ENCODE data around the gene PMPCA.
"Not testable (repeated sequence)": the region's sequence is repeated elsewhere in the genome, so short reads cannot be mapped to it uniquely, and the experiment has no call there.

PMPCA gene

DNA sequence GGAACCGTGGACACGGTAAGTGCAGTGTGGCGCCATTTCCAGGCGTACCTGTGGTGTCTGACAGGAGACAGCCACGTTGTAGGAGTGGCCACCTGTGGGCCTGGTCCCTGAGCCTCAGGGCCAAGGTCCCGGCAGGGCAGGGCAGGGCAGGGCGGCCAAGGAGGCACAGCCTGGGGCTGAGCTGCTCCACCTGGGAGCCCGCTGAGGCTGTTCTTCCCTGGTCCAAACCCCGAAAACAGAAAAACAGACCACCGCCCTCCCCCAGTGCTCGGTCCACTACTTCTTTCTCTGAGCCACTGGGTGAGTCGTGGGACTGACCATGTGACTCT lies 8.6 kb downstream of the PMPCA start:
- TF ChIP-seq, protein P1, sequence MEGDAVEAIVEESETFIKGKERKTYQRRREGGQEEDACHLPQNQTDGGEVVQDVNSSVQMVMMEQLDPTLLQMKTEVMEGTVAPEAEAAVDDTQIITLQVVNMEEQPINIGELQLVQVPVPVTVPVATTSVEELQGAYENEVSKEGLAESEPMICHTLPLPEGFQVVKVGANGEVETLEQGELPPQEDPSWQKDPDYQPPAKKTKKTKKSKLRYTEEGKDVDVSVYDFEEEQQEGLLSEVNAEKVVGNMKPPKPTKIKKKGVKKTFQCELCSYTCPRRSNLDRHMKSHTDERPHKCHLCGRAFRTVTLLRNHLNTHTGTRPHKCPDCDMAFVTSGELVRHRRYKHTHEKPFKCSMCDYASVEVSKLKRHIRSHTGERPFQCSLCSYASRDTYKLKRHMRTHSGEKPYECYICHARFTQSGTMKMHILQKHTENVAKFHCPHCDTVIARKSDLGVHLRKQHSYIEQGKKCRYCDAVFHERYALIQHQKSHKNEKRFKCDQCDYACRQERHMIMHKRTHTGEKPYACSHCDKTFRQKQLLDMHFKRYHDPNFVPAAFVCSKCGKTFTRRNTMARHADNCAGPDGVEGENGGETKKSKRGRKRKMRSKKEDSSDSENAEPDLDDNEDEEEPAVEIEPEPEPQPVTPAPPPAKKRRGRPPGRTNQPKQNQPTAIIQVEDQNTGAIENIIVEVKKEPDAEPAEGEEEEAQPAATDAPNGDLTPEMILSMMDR (IDR thresholded peaks at IDR 0.05; ENCODE audit: low read depth, low read length) = no peak
- DNase-seq (ENCODE audit: extremely low read depth, low read depth) = no peak

DNA sequence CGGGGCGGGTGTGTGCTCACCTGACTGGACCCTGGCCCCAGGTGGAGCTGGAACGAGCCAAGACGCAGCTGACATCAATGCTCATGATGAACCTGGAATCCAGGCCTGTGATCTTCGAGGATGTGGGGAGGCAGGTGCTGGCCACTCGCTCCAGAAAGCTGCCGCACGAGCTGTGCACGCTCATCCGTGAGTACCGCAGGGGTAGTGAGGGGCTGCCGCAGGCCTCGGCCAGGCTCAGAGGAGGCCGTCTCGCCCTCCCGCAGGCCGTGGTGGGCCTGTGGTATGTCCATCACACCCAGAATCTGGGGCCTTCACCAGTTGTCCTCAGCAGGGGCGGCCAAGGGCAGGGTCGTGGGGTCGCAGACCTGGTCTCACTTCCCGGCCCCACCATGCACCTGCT lies 11.3 kb downstream of the PMPCA start:
- TF ChIP-seq, protein P1 (IDR thresholded peaks at IDR 0.05; ENCODE audit: low read depth, low read length) = no peak
- no peak for DNase-seq (ENCODE audit: extremely low read depth, low read depth)

DNA sequence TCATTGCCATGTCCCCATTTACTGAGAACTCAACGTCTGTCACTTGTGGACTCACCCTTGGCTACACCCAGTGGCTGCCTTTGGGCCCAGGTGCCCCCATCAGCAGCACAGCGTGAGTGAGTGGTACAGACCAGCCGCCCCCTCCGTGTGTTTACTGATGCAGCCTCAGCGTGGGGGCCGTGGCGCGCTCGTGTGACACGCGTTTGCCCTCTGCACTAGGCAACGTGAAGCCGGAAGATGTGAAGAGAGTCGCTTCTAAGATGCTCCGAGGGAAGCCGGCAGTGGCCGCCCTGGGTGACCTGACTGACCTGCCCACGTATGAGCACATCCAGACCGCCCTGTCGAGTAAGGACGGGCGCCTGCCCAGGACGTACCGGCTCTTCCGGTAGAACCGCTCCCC lies 12.4 kb downstream of the PMPCA start:
- no peak for DNase-seq (ENCODE audit: extremely low read depth, low read depth)
- TF ChIP-seq, protein P1 (IDR thresholded peaks at IDR 0.05; ENCODE audit: low read depth, low read length) = no peak

GRCh38 chr9:136423432-136424146 lies 13.1 kb downstream of the PMPCA start:
- TF ChIP-seq, protein P1 (IDR thresholded peaks at IDR 0.05; ENCODE audit: low read depth, low read length) = no peak
- DNase-seq (ENCODE audit: extremely low read depth, low read depth) = no peak

DNA sequence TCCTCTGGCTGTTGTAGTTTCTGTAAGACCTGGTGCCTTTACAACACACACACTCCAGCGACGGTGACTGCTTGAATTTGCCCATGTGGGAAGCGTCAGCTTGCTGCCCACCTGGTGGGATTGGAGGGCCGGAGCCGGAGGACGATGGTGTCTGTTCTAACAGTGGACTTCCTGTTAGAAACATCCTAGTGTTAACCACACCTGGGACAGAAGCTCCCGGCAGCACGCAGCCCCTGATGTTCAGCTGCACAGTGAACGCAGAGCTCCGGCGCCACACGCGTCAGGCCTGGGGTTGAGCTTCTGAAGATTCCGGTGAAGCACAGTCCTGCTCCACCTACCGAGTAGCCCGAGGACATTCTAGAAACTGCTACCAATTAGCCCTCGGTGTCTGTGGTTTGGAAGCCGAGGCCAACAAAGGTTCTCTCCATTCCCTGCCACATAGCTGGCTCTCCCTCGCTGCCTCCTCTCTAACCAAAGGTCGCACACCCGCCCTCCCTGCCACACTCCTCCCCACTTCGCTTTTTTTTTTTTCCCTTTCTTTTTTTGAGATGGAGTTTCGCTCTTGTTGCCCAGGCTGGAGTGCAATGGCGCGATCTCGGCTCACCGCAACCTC lies 14.4 kb downstream of the PMPCA start:
- DNase-seq (ENCODE audit: extremely low read depth, low read depth) = no peak
- TF ChIP-seq, protein P1 (IDR thresholded peaks at IDR 0.05; ENCODE audit: low read depth, low read length) = no peak

DNA sequence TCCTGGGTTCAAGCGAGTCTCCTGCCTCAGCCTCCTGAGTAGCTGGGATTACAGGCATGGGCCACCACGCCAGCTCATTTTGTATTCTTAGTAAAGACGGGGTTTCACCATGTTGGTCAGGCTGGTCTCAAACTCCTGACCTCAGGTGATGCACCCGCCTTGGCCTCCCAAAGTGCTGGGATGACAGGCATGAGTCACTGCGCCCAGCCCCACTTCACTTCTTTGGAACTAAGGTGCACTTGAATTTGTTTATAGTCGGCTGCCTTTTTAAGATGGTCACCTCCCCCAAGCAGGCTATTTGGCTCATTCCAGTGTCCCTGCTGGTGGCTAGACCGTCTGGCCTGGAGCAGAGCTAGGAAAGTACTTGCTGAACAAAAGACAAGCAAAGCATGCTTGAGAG lies 14.9 kb downstream of the PMPCA start:
- DNase-seq (ENCODE audit: extremely low read depth, low read depth) = not testable (repeated sequence)

DNA sequence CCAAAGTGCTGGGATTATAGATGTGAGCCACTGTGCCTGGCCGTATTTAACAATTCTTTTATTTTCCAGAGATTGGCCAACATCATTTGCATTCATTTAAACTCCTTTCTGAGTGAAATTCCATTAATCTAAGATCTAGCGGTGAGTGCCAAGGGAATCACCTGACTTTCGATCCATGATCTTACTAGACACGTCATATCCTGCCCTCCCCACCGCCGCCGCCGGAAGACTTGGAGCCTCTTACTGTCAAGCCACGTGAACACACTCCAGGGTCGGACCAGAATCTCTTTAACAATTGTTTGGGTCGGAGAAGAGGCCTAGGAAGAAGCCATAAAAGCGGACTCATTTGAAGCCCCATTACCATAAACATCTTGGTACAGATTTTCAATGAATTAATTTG lies 16.3 kb downstream of the PMPCA start:
- TF ChIP-seq, protein P1 (IDR thresholded peaks at IDR 0.05; ENCODE audit: low read depth, low read length) = no peak
- no peak for DNase-seq (ENCODE audit: extremely low read depth, low read depth)
